Fibroblast of skin of abdomen (primary cell): ENCODE measurements around the gene MLIP.

Experiments used
- DNase-seq: peaks from one replicate; pipeline ENCODE4 v3.0.0-alpha.2; 2013

Gene MLIP

GRCh38 chr6:54096811-54097210 lies 14.4 kb upstream of the MLIP start:
- DNase-seq: no peak

DNA sequence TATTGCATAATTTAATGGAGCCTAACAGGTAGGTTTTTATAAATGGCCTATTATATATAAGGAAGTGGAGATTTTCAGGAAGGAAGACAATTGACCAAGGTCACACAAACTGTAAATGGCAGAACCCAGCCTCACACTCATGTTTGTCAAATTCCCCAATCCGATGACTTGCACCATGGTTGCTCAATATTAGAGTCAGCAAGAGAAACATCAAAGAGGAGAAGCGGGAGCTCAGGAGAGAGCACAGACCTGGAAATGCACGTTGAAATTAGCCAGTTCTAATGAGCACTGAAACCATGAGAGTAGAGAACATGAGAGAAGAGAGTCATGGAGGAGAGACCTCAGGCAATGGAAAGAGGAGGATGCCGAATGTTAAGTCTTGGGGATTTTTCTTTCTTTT lies 13.5 kb upstream of the MLIP start:
- no peak for DNase-seq

- no peak for DNase-seq
Measured at GRCh38 chr6:54098450-54099044, 12.7 kb upstream of the MLIP start.

DNA sequence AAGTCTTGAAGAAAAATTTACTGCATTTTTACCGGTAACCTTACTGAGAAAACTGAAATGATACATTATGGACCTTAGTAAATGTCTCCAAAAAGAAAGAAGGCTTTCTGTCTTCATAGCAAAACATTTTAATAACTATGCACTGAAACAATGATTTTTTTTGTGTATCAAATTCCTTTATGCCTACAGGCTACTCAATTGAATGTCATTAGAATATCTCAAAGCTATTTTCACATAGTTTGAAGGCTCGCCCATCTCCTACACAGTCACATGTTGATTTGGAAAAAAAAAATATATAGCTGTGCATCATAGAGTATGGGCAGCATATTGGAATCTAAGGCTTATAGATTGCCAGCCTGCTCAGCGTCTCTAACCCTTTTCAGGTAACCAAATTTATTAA lies 12.0 kb upstream of the MLIP start:
- DNase-seq: no peak

- DNase-seq: no peak
Measured at GRCh38 chr6:54100411-54101006, 10.7 kb upstream of the MLIP start.

DNA sequence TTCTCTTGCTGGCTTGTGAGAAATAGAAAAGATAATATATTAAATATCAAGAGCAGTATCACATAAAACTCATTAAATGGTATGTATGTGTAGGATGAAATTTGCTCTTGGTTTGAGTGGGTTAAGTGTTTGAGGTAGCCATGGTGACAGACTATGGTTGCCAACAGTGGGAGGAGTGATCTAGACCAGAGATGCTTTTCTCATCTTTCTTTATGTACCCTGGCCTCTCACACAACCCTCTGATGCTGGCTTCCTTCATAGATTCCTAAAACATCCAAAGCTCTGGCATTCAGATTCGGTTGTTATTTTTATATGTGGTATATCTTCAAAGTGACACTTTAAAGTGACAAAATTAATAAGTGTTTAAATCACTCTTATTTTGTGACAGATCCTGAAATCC lies 9.0 kb upstream of the MLIP start:
- DNase-seq: no peak

- no peak for DNase-seq
Measured at GRCh38 chr6:54103497-54103896, 7.7 kb upstream of the MLIP start.

GRCh38 chr6:54106727-54107126 lies 4.5 kb upstream of the MLIP start:
- DNase-seq: no peak

DNA sequence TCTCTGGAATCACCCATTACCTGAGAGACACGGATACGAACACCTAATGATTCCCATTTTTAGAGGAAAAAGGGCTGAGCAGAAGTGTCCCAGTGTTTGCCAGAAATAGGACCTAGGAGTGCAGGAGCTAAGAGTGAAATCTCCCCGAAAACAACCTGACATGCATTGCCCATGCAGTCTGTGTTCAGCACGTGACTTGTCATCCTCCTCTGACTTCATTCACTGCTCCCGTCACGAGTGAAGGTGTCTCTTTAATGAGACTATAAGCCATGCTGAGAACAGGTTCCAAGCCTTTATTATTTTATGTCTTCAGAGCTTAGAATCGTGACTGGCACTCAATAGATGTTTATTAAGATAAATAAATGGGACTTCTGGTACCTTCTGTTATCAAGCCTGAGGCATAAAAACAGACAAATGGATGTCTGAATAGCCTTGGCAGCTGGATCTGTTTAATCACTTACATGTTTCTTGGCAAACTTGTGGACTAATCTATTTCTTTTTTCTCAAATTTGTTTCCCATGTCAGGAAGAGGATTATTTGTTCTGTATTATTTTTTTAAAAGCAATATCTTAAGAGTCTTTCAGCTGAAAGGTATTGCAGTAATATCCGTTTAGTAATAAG lies 3.7 kb upstream of the MLIP start:
- DNase-seq: no peak

DNA sequence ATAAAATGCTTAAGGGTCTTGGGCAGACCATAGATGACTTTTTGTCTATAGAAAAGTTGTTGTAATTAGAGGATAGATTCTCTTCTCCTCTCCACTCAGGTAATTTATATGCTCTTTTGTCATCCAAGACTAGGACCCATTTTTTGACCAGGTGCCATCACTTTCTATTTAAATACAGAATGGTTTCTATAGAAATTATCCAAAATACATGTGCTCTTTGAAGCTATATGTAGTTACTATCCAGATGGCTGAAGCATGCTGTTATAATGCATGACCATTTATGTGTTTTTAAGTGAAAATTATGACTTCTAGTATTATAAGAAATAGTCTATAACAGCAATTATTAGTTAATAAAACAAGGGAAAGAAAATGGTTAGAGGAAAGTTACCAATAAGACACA lies 3.0 kb upstream of the MLIP start:
- DNase-seq: no peak

- no peak for DNase-seq
Measured at GRCh38 chr6:54109586-54109985, 1.7 kb upstream of the MLIP start.

DNA sequence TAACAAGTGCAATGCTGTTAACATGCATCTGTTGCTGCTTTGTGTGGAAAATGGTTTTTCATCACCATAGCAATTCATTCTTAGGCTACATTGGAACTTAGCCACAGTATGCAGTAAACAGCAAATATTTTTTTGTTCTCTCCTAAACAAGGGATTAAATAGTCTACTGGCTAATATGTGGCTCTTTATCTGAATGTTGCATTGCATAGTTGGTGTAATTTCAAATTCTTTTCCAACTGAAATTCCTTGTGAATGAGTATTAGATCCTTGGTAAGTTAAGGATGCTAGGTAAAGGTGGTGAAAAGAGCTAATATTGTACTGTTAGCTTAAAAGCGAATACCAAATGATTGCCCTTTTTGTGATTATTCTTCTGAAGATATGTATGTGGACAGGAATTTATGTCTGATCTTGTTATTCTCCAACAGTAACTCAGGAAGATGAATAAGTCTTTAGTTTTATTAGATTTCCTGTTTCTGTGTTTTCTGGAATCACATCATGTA lies 958 bp downstream of the MLIP start:
- DNase-seq: peak; percentile 9

DNA sequence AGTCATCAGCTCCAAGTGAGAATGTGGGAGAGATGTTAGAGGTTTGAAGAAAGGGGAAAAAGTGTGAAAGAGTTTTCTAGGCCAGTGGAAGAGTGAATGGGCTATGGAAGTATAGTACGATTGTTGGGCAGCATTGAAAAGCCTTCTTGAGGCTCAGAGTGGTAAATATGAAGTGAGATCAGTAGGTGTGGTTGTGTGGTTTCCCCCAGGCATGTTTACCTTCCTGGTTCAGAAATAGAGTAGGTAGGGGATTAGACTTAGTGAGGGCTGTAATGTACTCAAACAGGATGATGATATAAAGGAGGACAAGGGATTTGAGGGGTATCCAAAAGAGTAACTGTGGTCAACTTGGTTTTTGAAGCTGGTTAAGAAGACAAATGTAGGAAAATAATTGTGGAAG lies 3.7 kb downstream of the MLIP start:
- DNase-seq: no peak

DNA sequence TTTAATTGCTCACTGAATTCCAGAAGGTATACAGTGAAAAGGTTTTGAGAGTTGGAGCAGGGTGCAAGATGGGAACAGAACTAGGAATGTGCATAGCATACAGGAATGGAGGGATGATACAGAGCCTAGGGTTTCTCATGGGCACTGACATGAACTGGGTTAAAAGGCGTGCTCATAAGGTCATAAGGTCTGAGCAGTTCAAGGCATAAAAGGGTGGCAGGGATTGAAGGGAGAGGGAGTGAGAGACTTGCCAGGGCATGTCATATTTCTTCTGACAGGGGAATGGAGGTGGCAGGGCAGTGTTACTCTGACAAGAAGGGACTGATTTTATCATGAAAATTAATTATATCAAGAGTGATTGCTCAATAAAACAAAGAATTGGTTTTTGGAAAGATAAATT lies 4.7 kb downstream of the MLIP start:
- DNase-seq: no peak

- DNase-seq: no peak
Measured at GRCh38 chr6:54118117-54118516, 6.9 kb downstream of the MLIP start.

DNA sequence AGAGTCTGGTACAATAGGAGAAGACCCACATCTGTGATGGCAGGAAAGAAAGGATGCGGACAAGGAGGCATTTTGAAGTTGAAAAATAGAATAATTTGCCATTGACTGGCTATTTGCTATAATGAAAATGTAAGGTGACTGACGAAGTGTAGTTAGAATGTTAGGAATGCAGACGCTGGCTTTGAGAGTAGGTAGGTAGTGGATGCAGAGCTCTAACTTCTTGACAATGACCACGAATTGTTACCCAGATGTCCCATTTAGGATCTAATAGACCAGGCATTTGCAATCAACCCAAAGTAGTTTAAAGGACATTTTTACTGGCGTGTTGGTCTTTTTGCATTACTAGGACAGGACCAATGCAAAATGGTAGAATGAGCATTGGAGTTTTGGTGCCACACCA lies 14.2 kb downstream of the MLIP start:
- no peak for DNase-seq

- DNase-seq: no peak
Measured at GRCh38 chr6:54130179-54130578, 18.9 kb downstream of the MLIP start.

DNA sequence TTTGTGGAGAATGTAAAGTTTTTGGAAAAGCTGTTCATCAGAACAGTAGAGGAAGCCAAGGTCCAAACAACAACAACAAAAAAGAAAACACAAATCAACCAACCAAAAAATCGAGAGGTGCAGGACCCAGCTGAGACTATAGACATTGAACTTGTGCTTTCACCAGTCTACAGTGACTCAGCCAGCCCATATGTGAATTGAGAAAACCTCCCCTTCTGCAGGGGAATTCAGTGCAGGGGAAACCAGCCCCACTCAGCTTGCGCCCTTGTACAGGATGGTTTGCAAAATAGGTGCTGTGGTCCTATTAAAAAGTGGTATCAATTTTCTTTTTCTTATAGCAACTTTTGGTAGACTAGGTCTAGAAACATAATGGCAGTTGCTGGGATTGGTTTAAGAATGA lies 21.3 kb downstream of the MLIP start:
- no peak for DNase-seq

GRCh38 chr6:54133186-54133585 lies 21.9 kb downstream of the MLIP start:
- DNase-seq: peak; percentile 2

DNA sequence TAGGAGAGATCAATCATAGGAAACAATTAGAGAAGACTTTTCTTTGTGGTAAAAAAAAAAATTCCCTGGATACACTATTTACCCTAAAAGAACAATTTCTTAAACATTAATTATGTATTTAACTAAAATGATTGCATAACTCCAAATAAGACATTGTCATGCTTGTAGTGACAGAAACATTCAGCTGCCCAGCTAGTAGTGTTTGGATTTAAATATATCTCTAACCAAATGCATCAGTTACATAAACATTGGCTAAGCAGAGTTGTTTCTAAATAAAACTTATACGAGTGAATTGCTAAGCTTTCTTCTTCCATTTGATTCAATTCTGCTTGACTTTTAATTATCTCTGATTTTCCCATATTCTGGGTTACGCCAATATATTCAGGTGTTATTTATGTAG lies 23.7 kb downstream of the MLIP start:
- no peak for DNase-seq

- DNase-seq: peak; percentile 67
Measured at GRCh38 chr6:54135665-54136369, 24.6 kb downstream of the MLIP start.

DNA sequence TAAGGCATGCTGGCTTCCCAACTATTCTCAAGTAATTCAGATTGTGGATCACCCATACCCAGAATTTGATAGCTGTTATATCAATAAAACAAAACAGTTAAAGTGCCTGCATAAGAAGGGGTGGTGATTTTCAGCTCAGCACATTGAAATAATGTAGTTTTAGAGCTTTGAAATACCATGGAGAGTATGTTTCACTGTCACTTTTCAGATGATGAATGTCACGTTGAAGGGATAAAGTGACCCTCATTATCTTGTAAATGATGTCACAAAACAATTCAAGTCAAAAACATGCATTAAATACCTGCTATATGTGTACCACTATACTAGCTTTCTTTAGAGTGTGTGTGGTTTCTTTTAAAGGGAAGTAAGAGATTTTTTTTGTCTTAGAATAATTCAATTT lies 27.6 kb downstream of the MLIP start:
- no peak for DNase-seq

- no peak for DNase-seq
Measured at GRCh38 chr6:54140811-54141210, 29.6 kb downstream of the MLIP start.
